GM19452 (cell line): ENCODE results near the gene UBXN10.
"Not testable (repeated sequence)": the region's sequence is repeated elsewhere in the genome, so short reads cannot be mapped to it uniquely, and the experiment has no call there.

Source experiments
- ATAC-seq: cut with Tn5 transposase; IDR thresholded peaks from one replicate; pipeline ENCODE4 v1.9.1; 2021; ENCODE audit not compliant: unreplicated experiment

Gene UBXN10

DNA sequence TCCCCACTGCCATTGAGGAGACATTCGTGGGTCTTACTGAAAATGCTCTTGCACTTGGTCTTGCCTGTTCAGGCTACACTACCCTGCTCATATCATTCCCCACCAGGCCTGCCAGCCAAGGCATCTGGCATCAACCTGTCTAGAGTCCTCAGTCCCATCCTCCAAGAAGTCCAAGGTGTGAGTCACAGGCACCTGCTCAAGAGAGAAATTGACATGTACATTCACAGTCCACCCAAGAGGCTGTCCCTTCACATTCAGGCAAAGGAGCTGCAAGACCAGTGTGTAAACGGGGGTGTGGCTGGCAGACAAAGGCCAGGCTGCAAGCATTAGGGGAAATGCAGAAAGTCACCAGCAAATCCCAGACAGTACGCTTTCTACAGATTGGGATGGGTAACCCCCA is 13.5 kb downstream of the UBXN10 start:
- no peak for ATAC-seq

DNA sequence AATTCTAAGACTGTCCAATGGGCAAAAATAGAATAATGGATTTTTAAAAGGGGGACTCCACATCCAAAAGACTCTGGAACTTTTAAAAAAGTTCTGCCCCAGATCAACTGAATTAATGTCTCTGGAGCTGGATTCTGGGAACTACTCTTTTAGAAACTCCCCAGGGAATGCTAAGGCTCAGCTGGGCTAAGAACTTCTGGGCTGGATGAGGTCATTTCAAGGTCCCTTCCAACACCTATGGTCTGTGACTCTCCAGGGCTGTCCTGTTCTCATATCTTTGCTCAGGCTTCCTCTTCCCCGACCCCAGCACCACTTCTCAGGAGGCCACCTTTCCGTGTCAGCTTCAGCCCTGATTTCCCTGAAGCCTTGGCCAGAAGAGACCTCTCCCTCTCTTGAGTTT is 13.9 kb downstream of the UBXN10 start:
- ATAC-seq, result no peak

DNA sequence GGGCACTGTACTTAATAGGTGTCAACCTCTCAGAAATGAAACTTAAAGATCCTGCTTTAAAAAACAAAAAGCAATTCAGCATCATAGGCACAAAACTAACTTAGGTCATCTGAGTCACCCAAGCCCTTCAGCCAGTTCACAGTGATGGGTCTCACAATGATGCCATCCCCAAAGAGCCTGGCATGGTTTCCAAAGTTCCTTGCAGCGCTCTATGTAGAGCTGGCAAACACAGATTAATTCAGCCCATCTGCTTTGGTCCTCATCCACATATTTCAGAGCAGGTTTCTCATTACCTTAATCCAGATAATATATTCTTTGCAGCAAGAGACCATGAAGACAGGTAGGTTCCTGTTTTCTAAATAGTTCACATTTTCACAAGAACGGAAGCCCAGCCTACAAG is 15.1 kb downstream of the UBXN10 start:
- ATAC-seq, result no peak

DNA sequence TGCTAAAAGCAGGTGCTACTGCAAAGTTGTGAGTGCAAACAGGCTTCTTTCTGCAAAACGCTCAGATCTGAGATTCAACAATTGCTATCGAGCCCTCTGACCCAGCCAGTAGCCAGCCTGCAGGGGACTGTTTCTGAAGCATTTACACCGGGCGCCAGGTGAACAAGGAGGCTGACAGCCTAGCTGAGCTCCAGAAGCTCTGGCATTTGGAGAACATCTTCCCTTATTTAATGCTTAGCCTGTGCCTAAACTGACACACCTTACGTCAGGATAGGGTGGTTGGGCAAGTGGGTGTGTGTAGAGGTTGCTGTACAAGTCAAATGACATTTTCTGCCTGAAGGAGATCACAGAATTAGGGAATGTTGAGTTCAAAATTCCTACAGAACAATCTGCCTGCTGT is 16.3 kb downstream of the UBXN10 start:
- ATAC-seq, result no peak

DNA sequence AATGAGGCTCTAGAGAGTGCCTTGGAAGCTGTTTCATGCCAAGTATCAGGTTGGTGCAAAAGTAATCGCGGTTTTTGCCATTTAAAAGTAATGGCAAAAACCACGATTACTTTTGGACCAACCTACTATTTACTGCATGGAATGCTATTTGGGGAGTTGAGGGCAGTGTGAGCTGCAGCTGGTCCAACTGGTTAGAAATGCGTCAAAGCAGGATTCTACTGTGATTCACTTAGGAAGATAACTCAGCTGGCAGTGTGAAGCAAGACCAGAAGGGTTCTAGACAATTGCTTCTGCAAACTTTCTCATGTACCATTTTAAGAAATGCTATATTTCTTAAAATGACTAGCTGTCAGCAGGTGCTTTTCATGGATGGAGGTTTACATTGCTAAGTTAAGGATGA is 21.6 kb downstream of the UBXN10 start:
- ATAC-seq, result no peak

DNA sequence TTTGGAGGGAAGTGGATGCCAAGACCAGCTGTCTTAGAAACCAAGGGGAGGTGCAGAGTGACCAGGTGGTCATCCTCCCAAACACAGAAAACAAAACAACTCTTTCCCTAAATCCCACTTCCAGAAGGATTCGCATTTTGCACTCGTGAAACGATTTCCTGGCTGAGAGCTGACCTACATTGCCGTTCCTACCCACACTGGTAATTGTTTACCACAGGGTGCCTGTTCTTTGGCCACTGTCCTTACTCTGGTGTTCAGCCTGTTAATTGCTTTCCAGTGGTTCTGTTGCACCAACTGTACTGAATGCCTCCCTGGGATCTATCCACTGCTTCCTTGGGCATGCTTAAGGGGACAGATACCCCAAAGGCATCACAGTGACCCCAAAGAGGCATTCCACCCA is 23.6 kb downstream of the UBXN10 start:
- no peak for ATAC-seq

DNA sequence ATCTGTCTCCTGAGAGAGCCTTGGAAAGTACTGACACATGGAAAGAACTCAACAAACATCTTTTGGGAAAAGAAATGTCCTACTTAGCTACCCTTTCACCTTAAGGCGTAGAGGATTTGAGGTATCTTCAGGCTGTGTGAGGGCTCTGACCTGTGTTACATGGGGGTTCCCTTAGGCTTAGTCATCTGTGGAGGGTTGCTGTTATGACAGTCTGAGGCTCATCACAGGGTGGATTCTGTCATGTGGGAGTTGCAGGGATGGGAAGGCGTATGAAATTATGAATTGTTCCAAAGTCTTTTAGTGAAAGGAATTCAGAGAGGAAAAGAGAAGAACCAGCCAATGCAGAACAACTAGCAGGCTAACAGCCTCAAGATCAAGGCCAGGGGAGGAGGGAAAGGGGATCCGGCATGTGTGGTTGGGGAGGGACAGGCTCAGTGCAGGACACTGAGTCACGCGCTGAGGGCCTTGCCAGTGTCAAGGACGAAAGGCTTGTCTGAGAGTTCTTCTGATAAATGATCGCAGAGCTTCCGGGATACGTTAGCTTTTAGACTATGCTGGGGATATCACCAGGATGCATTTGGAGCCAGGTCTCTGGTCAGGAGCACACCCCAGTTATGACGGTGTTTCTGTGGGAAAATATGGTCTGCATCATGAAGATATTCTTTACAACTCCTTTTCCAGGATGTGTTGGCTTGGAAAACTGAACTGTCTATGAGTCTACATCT is 25.0 kb downstream of the UBXN10 start:
- no peak for ATAC-seq

DNA sequence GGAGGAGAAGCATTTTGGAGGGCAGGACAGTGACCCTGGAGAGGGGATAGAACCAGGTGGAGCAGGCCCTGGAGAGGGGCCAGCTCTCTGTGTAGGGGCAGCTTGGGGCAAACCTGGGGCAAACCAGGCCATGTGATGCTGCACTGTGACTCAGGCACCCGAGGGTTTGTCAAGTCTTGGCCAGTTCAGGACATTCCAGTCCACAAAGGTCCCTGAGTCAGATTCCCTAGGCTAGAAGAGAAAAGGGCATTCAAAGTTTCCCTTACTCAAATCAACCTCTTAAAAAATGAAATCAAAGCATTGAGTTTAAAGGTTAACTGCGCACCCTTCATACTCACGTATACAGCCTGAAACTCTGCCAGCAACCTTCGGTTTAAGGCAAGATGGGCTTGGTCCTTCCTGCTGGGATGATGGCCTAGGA is 25.6 kb downstream of the UBXN10 start:
- no peak for ATAC-seq

DNA sequence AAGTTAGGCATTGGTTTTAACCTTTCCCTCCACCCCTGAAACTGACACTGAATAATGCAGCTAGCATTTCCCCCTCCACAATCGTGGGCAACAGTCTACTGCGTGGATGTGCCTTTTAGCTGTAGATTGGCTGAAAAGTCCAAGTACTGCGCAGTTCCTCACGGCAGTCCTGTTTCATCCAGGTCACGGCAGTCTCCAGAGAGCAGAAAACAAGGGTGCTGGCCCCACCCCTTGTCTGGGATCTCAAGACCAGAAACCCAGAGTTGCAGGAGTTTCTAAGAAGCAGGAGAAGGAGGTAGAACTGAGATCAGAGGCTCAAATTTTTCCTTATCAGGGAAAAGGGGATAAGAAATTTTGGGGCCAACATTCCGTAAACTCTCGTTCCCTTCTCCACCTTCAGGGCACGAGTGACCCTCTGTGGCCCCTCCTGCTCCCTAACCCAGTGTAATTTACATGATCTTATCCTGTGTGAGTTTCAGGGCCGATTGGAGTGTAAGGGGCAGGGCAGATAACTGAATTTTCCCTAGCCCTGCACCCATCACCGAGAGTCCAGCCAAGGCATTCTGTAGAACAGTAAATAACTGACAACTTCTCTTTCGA is 26.3 kb downstream of the UBXN10 start:
- no peak for ATAC-seq

DNA sequence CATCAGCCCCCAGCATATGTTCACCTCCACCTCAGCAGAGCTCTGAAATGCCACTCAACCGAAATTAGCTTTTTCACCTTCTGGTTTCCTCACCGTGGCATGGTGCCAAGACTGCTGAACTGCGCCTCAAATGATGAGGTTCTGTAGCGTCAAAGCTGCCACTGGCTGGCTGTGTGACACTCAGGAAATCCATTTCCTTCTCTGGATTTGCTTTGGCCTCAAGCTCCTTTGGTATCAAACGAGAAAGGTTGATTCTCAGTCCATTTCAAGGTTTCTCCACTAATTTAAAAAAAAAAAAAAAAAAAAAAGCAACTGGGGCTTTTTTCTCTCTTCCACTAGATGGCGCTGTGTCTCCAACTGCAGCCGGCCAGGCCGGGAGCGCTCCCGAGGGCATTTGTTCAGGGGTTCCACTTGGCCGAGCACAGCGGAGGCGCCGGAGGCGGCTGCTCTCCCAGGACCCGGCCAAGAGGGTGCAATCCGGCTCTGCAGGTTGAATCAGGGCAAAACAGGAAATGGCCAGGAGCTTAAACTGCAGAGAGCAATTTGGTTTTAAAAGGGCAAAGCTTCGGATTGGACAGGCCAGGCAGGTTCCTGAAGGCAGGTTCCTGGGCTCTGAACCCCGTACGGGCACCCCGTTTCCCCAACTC is 26.9 kb downstream of the UBXN10 start:
- no peak for ATAC-seq

DNA sequence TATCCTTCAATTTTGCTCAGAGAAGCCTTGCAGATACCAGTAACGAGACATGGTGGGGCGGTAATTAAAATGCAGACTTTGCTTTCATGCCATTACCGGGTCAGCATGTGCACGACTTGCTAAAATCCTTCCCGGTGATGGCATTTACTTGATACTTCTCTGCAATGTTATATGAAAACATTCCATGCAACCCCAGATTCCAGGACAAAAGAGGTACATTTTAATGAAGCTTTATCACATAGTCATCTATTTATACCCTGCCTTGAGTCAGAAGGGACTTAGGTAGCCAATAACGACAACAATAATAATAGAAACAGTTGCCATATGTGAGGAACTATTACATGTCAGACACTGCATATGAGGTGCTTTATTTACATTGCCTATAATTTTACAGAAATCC is 29.8 kb downstream of the UBXN10 start:
- no peak for ATAC-seq

DNA sequence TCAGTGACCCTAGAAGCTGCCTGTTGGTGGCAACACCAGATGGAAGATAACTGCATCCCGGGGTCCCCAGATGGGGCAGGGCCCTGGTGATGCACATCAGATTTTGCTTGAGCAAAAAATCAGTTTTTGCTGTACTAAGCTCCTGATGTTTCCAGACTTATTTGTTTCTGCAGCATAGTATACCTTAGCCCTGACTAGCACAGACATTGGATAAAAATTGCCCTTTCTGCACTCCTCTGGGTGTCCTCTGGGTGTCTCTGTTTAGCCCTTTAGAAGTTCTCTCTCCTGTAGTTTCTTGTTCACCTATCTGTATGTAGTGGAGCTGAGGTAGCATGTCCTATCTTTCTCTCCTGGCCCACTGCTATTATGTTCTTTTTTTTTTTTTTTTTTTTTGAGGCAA is 30.7 kb downstream of the UBXN10 start:
- no peak for ATAC-seq

DNA sequence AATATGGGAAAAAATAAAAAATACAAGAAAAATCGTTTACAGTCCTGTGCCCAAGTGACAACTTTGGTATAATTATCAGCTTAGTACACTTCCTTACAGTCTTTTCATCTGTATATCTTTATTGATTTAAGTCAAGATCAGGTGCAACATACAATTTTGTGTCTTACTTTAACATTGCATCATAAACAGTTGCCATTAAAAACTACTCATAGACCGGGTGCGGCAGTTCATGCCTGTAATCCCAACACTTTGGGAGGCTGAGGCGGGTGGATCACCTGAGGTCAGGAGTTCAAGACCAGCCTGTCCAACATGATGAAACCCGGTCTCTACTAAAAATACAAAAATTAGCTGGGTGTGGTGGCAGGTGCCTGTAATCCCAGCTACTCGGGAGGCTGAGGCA is 33.2 kb downstream of the UBXN10 start:
- ATAC-seq, result not testable (repeated sequence)

DNA sequence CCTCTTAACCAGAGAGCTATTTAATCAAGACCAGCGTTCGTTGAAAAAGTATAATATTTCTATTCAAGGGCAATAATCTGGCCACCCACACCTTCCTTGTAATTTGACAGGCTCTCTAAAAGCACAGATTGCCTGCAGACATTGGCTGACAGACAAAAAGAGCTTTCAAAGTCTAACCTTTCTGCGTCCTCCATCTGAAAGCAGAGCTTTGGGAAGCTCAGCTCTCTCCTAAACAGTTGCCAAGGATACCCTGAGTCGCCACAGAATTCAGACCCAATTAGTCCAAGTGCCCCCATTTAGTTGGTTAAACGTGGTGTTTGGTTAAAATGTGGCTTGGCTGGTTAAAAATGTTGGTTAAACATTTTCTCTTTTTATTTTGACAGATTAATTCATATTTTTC is 34.1 kb downstream of the UBXN10 start:
- no peak for ATAC-seq

DNA sequence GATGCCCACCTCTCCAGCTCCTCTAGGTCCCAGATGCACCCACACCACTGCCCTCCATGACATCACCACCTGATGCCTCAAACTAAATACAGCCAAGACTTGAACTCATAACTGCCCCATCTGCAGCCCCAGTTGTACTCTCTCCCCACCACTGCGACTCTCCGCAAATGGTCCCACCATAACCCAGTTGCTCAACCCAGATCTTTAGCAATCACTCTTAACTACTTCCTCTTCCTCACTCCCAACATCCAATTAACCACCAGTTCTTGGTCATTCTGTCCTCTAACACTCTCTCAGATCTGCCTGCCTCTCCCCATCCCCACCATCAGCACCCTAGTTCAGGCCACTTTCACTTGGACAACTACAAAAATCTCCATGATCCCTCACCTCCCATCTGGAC is 37.2 kb downstream of the UBXN10 start:
- no peak for ATAC-seq

DNA sequence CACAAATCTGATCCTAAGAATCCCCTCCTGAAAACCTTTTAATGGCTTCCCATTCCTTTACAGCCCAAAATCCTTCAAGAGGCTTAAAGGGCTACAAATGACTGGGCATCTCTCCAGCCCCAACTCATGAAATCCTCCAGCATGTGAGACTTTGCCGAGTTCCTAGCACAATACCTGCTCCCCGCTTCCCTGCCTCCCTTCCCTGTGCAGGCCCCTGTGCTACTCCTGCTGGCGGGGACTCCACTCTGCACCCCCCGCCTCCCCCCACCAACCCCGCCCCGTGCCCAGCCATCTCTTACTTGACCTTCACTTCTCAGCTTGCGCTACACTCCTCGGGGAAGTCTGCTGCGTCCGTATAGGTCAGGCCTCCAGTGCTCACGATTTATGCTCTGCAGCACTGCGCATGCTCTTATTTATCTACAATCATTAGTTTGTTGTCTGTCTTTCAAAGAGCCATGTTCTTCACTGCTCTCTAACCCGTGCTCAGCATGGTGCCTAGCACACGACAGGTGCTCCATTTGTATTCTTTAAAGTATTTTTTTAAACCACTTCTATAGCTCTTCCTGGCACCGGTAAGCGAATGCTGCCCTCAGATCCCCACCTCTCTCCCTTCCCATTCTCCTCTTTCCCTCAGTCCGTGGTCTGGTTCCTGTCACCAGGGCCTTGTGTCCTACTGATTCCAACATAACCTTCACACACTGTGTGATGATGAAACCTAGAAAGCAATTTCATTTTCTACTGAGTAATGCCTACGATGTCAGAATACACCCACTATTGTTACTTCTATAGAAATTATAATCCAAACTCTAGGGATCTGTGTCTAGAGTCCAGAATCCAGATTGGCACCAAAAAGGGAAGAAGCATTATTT is 37.9 kb downstream of the UBXN10 start:
- no peak for ATAC-seq

DNA sequence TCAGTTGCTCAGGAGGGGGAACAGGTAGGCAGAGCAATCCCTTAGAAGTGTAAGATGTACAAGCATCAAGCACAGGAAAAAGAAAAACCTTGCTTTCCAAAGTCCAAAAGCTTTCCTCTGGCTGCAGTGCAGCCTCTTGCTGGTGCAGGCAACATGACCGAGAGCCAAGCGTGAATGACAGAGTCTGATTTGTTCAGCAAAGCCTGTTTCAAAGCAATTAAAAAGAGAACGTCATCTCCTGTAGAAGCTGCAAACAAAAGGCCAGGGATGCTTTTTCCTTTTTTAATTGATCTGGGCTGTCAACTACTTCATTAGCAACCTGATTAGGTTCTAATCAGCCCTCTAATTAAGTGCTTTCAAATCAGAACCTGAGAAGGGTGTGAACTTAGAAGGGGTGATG is 38.6 kb downstream of the UBXN10 start:
- ATAC-seq, result no peak

DNA sequence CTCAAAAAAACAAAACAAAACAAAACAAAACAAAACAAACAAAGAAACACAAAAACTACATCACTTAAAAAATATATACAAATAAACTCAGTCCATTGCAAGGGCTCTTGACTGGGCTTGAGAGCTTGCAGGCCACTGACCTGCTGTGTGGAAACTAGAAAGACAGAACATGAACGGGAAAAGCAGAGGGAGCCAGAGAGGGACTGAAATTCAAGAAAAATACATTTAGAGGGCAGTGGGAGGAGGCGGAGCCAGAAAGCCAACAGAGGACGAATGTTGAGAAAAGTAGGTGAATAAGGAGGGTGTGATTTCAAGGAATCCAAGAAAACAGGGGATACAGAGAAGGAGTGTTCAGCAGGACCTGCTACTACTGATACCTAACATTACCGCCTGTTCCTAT is 41.8 kb downstream of the UBXN10 start:
- no peak for ATAC-seq

DNA sequence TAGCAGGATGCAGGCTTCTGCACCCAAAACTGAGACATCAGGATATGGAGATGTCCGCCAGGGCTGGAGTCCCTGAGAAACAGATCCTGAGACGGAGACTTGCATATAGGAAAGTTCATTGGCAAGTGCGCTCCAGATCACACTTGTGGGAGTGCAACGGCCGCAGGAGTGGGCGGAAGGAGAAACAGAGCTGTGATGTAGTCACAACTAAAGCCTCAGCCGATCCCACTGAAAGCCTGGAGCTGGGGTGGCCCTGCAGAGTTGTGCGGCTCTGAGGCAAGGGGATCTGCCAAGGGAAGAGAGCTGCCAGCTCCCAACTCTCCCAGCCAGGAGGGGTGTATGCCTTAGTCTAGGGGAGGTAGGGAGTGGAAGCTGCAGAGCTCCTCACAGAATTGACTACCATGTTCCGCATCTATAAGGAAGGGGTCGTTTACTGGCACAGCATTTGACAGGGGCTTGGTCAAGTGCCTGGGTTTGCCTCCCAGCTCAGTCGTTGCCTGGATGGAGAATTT is 42.5 kb downstream of the UBXN10 start:
- no peak for ATAC-seq

DNA sequence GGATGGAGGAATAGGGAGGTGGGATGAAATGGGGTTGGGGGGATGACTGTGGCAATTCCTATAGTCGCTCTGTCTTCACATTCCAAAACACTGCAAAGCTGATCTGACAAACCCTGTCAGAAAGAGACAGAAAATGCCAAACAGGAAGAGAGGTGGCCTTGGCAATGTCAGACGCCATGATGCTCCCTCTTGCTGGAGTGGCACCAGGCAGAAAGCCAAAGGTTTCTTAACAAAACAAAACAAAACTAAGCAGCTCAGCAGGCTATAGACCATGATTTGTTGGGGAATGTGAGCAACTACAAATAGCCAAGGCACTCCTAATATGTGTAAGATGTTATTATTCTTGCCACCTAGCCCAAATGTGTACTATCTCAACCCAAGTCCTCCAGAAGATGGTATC is 43.3 kb downstream of the UBXN10 start:
- no peak for ATAC-seq

DNA sequence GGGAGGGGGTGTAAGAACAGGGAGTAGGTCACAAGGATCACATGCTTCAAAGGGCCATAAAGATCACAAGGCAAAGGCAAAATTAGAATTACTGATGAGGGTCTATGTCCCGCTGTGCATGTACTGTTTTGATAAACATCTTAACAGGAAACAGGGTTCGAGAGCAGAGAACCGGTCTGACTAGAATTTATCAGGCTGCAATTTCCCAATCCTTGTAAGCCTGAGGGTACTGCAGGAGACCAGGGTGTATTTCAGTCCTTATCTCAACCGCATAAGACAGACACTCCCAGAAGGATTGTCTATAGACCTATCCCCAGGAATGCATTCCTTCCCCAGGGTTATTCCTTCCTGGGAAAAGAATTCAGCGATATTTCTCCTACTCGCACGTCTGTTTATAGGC is 46.7 kb downstream of the UBXN10 start:
- not testable (repeated sequence) for ATAC-seq
